ENCODE measurements around the gene TDRD15.

DNA sequence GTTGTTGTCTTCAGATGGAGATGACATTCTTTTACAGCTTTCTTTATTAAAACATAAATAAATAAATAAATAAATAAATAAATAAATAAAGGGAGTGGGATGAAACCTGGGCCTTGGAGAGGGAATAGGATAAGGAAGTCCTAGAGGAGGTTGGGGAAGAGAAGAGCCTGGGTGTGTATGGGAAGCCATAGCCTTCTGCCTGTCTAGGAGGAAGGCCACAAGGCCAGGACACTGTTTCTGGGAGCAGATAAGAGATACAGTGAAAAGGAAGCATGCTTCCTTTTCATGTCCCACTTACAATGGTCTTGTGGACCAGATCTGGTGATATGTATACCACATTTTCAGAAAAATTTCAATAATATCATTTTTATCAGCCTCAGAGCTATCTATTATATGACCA, 6.1 kb upstream of the TDRD15 start:
- TF ChIP-seq, protein P1, sequence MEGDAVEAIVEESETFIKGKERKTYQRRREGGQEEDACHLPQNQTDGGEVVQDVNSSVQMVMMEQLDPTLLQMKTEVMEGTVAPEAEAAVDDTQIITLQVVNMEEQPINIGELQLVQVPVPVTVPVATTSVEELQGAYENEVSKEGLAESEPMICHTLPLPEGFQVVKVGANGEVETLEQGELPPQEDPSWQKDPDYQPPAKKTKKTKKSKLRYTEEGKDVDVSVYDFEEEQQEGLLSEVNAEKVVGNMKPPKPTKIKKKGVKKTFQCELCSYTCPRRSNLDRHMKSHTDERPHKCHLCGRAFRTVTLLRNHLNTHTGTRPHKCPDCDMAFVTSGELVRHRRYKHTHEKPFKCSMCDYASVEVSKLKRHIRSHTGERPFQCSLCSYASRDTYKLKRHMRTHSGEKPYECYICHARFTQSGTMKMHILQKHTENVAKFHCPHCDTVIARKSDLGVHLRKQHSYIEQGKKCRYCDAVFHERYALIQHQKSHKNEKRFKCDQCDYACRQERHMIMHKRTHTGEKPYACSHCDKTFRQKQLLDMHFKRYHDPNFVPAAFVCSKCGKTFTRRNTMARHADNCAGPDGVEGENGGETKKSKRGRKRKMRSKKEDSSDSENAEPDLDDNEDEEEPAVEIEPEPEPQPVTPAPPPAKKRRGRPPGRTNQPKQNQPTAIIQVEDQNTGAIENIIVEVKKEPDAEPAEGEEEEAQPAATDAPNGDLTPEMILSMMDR (IDR thresholded peaks at IDR 0.05) = no peak
- TF ChIP-seq POLR2A (IDR thresholded peaks at IDR 0.05) = no peak

All from body of pancreas (tissue), 4 donors.